A673 (cell line): Measurements from ENCODE around the gene C1R.

ENCODE experiments used
- EZH2 ChIP-seq: fragments of 200-600 bp; sonication (generic); IDR thresholded peaks from 2 replicates; pipeline ENCODE4 v1.6.1; 2017; ENCODE audit warnings: borderline replicate concordance, low read depth, mild to moderate bottlenecking, mixed read lengths, antibody characterized with exemption, low read length; ENCODE audit not compliant: poor library complexity, severe bottlenecking
- TF ChIP-seq, protein P1 (sequence below): fragments of 300-800, 200-600 bp; sonication (generic); conservative IDR thresholded peaks from 2 replicates; pipeline ENCODE4 v1.5.1; 2017; ENCODE audit warnings: low read depth, mild to moderate bottlenecking, antibody characterized with exemption, low read length, moderate library complexity, mixed read lengths

DNA sequence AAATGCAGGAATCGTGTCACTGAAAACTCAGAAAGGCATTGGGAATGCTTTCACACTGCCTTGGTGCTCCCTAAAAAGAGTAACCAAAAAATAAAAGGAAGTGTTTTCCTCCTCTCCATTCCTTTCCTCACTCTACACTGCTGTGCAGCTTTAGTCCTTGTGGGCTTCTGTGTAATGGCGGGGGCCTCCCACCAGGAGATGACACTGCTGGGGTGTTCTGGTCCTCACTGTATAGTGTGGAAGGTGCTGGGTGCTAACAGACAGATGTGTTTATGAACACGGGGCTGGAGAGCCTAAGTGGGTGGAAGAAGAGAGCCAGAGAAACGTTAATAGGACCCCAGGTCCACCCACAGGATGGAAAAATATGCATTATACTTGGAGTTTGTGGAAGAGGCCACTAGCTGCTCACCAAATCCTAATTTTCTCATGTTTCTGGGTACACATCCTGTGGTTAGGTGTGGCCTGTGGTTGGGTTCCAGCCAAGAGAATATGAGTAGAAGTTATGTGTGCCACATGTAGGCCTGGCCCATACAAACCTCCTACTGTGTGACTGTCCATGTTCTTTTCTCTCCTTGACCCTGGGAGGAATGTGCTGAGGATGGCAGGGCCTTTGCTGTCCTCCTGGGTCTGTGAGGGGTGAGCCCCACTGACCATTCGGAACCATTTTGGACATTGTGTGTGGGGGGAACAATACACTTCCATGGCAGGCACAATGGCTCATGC is 45.7 kb downstream of the C1R start:
- TF ChIP-seq EZH2 = no peak
- TF ChIP-seq, protein P1, sequence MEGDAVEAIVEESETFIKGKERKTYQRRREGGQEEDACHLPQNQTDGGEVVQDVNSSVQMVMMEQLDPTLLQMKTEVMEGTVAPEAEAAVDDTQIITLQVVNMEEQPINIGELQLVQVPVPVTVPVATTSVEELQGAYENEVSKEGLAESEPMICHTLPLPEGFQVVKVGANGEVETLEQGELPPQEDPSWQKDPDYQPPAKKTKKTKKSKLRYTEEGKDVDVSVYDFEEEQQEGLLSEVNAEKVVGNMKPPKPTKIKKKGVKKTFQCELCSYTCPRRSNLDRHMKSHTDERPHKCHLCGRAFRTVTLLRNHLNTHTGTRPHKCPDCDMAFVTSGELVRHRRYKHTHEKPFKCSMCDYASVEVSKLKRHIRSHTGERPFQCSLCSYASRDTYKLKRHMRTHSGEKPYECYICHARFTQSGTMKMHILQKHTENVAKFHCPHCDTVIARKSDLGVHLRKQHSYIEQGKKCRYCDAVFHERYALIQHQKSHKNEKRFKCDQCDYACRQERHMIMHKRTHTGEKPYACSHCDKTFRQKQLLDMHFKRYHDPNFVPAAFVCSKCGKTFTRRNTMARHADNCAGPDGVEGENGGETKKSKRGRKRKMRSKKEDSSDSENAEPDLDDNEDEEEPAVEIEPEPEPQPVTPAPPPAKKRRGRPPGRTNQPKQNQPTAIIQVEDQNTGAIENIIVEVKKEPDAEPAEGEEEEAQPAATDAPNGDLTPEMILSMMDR = no peak
